HG03097 (cell line): ENCODE results near the gene DMRTA2.
"Not testable (repeated sequence)": the region's sequence is repeated elsewhere in the genome, so short reads cannot be mapped to it uniquely, and the experiment has no call there.

Experiments
- ATAC-seq: cut with Tn5 transposase; IDR thresholded peaks from one replicate; pipeline ENCODE4 v1.9.1; 2021; ENCODE audit not compliant: unreplicated experiment, low FRiP score

DMRTA2 gene

DNA sequence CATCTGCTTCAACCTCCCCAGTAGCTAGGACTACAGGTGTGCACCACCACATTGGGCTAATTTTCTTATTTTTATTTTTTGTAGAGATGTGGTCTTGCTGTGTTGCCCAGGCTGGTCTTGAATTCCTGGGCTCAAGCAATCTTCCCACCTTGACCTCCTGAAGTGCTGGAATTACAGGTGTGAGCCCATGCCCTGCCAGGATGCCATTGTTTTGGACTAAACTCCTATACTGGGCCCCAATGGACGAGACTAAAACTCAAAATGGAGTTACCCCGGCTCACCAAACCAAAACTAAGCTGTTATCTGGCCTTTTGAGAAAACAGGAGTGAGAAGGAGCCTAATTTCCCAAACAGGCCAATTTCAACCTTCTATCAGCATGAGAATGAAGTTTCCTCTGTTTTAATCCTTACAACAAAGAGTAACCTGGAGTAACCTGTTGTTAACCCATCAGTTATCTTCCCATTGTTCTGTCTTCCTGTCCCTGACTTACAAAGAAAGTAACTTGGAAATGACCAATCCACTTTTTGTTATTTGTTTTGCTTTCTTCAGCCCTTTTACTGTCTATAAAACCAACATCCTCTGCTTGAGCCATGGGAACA, 29.6 kb downstream of the DMRTA2 start:
- ATAC-seq, result no peak

DNA sequence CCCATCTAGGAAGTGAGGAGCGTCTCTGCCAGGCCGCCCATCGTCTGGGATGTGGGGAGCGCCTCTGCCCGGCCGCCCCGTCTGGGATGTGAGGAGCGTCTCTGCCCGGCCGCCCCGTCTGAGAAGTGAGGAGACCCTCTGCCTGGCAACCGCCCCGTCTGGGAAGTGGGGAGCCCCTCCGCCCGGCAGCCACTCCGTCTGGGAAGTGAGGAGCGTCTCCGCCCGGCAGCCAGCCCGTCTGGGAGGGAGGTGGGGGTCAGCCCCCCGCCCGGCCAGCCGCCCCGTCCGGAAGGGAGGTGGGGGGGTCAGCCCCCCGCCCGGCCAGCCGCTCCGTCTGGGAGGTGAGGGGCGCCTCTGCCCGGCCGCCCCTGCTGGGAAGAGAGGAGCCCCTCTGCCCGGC, 41.7 kb downstream of the DMRTA2 start:
- not testable (repeated sequence) for ATAC-seq

DNA sequence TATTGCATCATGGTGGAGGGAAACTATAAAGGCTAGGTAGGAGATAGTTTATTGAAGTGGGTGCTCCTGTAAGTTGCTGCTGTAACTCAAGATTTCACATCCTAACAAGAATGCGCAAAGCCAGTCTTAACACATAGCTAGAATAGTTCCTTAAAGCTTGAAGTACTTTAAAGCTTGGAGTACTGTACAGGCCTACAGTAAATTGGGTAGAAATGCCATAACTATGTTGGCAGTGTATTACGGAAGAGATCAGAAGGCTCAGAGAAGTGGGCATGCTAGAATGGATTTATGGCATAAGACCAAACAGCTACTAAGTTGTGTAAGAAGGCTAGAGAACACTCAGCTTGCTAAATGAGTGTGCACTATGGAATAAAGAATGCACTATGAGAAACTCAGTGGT, 44.5 kb downstream of the DMRTA2 start:
- no peak for ATAC-seq

DNA sequence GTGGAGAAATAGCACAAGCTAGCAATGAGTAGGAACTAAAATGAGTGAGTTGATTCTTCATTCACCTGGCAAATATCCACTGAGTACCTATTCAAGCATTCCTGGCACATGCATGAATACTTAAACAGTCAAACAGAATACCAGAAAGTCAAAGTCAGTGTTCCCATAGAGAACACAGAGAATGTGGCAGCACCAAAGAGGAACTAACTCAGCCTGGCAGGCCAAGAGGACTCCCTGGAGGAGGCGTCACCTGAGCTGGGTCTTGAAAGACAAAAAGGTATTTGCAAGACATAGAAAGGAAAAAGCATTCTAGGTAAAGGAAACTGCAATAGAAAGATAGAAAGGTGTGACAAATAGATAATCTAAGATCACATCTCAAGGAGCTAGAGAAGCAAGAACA, 49.7 kb downstream of the DMRTA2 start:
- no peak for ATAC-seq

DNA sequence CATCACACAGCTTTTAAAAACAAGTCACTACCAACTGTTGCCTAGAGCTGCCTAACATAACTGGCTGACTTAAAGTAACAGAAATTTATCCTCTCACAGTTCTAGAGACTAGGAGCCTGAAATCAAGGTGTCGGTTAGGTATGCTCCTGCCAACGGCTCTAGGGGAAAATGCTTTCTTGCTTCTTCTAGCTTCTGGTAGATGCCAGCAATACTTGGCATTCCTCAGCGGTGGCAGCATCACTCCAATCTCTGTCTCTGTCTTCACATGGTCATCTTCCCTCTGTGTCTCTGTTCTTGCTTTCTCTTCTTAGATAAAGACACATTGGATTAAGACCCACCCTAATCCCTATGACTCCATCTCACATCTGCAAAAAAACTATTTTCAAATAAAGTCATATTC, 51.5 kb downstream of the DMRTA2 start:
- ATAC-seq, result no peak

DNA sequence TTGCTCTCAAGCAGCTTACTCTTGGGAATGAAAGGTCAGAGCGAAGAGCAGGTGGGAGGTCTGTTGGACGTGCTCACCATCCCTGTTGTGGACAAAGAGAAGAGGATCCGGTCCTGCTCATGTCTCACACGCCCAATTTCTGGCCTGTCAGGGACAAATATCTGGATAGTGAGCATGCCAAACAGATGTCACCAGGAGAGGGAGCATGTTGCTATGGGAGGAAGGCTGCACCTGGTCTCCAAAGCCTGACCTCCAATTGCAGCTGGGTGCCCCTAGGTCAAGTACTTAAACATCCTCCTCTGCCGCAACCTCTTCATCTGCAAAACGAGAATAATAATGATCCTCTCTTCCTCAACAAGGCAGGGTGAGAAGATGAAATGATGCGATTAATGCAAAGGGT, 53.4 kb downstream of the DMRTA2 start:
- ATAC-seq, result no peak

DNA sequence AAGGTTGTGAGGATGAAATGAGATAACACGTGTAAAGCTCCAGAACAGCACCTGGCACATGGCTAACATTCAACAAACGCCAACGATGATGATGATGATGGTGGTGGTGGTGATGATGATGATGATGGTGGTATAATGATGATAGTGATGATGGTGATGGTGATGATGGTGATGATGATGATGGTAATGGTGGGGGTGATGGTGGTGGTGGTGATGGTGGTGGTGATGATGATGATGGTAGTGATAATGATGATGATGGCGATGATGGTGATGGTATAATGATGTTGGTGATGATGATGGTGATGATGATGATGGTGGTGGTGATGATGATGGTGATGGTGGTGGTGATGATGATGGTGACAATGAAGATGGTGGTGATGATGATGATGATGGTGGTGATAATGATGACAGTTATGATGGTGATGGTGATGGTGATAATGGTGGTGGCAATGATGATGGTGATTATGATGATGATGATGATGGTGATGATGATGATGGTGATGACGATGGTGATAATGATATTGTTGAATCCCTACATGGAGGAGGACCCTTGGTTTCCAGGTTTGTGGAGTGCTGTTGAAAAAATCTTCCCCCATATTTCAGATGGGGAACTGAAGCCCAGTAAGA, 54.1 kb downstream of the DMRTA2 start:
- ATAC-seq, result no peak

DNA sequence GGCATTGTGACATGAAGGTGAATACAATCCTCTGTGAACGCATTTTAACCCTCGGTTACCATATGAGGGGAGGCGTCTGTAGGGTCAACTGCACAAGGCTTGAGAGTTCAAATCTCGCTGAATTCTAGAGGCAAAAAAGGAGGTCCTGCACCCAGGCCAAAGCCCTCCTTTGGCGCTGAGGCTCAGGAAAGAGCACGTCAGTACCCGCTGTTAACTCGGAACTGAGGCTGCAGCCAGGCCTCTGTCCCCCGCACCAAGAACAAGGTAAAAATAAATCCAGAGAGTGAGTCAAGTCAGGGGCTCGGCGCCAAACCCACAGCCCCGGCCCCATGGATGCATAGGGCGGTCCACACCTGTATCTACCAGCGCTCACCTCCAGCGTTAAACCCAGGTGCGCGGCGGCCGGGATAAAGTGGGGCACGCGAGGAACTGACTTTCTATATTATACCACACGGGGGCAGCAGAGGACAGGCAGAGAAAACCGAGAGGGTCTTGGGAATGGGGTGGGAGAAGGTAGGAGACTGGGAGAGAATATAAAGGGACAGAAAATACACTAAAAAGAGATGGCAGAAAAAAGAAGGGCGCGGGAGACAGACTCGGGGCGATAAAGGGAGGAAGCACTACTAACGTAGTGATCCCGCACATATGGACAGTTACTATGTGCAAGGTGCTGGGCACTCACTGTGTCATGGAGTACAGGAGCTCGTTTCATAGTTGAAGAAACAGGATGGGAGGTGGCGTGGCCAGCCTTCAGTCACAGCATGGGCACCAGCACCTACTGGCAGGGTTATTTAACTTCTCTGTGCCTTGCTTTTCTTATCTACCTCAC, 54.9 kb downstream of the DMRTA2 start:
- no peak for ATAC-seq
